ENCODE results near the gene ZBTB33.

ZBTB33 gene, protein sequence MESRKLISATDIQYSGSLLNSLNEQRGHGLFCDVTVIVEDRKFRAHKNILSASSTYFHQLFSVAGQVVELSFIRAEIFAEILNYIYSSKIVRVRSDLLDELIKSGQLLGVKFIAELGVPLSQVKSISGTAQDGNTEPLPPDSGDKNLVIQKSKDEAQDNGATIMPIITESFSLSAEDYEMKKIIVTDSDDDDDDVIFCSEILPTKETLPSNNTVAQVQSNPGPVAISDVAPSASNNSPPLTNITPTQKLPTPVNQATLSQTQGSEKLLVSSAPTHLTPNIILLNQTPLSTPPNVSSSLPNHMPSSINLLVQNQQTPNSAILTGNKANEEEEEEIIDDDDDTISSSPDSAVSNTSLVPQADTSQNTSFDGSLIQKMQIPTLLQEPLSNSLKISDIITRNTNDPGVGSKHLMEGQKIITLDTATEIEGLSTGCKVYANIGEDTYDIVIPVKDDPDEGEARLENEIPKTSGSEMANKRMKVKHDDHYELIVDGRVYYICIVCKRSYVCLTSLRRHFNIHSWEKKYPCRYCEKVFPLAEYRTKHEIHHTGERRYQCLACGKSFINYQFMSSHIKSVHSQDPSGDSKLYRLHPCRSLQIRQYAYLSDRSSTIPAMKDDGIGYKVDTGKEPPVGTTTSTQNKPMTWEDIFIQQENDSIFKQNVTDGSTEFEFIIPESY

DNA sequence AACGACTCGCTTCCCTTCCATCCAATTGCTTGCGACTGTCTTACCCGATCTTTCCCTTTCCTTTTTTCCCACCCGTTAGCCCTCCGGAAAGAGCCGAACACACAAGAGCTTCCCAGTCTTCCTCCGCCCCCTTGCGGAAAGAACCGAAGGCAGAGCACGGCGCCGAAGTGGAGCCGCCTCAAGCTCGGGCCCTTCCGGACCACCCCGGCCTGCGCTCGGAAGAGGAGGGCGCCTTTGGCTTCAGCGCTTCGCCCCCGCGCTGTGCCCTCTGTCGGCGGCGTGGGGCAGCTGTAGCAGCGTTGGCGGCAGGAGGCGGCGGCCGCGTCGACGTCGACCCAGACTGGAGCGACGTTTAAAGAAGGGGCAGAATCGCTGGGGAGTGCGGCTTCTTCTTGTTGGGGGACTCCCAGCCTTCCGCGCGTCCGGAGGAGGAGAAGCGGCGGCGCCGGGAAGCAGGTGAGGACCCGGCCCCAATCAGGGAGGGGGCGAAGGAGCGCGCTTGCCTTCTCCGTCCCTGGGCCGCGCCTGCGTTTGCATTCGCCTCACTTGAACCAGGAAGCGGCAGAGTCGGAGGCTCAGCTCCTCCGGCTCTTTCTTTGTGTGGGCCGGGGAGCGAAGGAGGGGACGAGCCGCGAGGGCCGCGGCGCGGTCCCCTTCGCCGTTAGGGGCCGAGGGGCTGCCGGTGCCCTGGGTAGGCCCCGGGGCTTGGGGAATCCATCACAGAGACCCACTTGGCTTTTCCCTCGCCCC, at the start of gene ZBTB33:
ZBTB33 (plus strand) TSS at position 291 of the 750 bp plus-strand sequence. CDS start 2,604 bp downstream, outside the sequence.
- peak; percentile 86 for DNase-seq

DNA sequence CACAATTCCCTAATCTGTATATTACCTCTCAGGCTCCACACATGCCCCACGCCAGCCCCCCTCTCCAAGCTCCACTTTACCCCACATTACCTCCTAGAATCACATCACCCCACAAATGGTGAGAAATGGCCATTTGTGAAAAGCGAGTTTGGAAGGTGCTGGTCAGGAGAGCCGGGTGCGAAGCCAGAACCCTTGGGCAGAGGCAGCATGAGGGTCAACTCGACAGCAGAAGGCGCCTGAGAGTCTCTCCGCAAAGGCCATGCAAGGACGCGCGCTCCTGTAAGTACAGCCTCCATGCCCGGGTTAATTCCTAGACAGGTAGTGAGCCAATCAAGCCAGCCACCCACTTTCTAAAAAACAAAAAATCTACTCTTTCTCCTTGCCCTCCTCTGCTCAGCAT, 49.8 kb upstream of the ZBTB33 start:
- no peak for DNase-seq

DNA sequence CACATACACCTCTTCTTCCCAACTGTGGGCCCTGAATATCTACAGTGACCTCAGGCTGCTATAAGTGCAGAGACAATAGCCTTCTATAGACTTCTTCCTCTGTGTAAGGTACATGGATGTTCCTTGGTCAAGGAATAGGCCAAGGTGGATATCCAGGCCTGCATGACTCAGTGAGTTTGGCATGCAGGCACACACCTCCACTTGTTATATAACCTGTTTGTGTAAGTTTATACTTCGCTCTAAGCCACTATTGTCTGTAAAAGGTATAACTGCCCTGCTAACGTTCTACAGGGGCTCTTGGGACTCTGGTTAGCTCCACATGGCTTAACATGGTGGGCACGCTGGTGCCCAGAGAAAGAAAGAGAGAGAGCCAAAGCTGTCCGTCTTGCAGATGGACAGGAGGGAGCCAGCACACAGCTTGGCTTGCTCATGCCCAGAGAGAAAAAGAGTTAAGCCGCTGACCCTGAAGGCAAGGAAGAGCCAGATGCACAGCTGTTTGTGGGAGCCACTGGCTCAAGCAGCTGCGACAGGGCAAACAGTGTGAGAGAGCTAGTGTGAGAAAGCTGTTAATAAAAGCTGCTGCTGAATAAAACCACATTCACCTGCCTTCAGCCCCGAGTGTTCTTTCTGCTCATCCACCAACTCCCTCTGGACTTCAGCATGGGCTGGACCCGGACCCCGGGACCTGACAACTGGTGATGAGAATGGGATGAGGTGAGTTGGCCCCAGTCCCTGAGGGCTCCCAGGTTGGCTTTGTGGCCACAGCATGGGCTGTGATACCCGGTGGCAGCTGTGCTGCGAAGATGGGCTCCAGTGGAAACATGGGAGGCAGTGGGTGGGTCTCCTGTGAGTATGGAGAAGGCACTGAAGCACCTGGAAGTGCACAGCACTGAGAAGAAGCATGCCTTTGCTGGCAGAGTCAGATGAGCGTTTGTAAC, 44.5 kb upstream of the ZBTB33 start:
- no peak for DNase-seq

DNA sequence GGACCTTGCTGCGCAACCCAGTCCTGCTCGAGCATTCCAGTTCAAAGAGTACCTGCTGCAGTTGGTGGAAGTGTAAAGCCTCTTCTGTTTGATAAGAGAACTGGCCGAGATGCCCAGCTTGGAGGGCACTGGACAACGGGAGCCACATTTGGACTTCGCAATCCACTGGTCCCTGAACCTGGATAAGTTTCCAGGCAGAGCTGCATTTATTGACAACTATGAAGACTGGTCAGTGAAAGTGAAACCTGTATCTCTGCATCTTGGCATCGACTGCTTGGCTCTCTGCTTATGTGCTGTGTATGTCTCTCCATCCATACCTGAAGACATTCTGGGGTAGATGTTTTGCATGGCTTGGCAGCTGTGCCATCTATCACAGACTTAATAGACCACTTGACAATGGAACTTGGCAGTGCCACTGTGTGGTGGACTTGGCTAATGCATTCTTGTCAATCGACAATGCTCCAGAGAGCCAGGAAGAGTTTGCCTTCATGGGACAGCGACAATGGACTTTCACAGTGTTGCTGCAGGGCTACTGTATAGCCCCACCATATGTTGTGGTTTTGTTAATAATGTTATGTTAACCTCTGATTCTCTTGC, 43.5 kb upstream of the ZBTB33 start:
- no peak for DNase-seq

DNA sequence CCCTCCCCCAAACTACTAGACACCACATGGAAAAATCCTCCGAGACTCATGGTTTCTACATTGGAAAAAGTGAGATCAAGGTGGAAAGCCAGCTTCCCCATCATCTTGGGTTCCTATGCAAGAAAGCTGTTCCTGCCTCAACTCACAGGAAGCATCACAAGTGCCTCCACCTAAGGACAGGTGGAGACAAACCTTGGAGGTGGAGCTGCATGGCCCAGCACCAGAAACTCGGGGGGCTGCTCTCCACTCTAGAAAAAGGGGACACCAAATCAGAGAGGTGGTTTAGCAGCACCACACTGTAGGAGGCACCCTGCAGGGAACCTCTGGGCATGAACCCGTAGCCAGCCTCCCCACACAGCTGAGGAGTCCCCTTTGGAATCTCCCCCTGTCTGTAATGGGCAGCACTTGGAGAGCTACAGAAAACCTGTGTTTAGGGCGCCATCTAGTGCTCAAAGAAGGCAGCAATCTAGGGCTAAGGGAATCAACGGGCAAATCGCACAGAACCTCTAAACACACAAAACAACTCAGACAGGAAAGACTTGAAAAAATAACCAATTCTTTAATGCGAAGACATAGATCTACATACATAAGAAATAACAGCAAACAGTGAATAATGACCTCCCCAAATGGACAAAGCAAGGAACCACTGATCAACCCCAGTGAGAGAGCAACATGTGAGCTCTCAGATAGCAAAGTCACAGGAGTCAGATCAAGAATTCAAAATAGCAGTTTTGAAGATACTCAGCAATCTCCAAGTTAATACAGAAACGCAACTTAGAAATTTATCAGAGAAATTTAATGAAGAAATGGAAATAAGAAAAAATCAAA, 37.0 kb upstream of the ZBTB33 start:
- peak; percentile 63 for DNase-seq

DNA sequence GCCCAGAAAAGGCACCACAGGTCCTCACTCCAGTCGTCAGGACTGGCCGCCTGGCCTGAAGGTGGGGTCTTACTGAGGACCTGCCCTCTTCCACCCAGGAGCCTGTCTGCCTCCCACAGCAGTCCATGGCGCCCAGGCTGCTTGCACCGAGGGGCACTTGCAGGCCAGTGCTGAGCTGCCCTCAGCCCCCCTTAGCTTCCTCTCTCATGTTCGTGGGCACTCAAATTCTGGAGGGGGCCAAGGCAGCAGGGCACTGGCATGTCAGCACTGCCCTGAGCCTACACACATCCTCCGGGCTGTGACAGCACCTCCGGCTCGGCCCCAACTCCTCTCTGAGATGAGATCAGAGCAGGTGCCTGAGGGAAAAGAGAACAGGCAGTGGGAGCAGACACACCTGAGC, 27.2 kb upstream of the ZBTB33 start:
- DNase-seq = no peak

DNA sequence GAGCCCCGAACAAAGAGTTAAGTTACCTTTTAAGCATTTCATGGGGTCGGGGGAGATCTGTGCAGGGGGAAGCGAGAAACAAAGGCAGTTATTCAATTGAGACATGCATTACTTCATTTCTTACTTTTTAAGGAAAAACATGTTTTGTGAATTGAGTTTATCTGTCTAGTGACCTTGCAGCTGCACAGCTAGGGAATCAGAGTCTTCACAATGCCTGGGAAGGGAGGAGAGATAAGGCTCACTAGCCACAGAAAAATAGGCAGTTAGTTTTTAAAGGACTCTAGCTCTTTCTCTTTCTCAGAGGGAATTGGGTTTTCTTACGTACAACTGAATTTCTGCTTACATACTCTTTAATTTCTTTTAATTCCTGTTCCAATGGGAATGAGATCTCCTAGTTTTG, 26.2 kb upstream of the ZBTB33 start:
- no peak for DNase-seq

DNA sequence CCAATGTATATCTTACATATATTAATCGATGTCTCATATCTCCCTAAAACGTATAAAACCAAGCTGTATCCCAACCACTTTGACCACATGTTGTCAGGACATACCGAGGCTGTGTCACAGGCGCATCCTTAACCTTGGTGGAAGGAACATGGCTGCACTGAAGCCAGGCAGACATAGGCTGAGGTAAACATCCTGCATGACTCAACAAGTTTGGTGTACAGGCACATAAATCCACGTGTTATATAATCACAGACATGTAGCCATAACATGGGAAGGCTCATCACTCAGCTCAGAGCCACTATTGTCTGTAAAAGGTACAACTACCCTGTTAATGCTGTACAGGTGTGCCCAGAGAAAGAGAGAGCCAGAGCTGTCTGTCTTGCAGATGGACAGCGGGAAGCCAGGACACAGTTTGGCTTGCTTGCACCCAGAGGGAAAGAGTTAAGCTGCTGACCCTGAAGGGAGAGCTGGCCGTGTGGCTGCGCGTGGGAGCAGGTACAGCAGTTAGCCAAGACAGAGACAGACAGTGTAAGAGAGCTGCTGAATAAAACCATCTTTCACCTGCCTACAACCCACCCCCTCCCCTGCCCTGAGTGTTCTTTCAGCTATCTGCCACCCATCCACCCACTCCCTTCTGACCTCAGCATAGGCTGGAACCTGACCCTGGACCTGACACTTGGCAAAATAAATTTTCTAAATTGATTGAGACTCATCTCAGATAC, 22.3 kb upstream of the ZBTB33 start:
- no peak for DNase-seq

DNA sequence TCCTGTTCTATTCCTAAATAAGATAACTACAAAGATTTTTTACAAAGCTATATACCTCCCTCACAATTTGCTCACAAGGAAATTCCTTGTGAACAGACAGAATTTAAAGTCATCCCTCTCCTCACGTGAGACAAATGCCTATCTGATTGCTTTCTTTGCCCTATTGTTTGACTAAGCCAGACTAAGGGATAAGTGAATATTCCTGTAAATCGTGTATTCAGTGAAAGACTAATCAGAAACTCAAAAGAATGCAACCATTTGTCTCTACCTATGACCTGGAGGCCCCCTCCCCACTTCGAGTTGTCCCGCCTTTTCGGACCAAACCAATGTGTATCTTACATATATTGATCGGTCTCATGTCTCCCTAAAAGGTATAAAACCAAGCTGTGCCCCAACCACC, 15.3 kb upstream of the ZBTB33 start:
- no peak for DNase-seq

DNA sequence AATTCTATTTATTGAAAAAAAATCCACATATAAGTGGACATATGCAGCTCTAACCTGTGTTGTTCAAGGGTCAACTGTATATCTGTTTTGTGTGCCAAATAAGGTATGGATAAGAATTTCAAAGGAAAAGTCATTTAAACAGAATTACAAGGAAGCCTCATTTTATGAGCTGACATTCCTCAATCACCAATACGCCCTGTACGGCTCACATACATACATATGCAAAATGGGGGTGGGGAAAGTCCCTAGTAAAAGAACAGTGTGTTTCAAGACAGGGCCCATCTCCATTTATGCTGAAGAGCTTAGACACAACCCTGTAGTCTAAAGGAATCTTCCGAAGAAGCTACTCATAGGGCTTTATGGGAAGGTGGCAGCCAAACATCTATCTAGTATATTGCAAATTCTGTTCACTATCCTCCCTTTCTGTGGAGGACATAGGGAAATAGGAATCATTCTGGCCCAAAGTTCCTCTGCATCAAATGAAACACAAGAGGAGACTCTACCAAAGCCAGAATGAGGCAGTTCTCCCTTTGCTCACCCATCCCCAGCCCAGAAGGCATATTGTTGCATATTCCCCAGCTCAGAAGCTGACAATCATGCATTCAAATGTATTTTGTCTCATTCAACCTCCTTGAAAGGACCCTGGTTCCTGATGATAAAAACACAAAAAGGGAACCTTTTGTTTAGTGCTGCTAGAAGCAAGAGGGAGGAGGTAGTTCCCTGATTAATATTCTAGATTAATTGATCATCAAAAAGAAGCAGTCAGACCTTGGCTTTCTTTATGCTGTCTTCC, 13.7 kb upstream of the ZBTB33 start:
- no peak for DNase-seq

DNA sequence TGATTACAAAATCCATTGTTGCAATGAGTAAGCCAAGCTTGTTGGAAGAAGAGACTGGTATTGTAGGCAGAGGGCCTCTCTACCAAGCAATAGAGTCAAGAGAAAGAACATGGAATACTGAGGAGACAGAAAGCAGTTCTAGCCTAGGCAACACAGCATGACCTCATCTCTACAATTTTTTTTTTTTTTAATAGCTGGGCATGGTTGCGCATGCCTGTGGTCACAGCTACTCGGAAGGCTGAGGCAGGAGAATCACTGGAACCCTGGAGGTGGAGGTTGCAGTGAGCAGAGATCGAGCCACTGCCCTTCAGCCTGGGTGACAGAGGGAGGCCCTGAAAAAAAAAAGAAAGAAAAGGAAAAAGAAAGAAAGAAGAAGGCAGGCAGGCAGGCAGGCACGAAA, 11.7 kb upstream of the ZBTB33 start:
- no peak for DNase-seq

DNA sequence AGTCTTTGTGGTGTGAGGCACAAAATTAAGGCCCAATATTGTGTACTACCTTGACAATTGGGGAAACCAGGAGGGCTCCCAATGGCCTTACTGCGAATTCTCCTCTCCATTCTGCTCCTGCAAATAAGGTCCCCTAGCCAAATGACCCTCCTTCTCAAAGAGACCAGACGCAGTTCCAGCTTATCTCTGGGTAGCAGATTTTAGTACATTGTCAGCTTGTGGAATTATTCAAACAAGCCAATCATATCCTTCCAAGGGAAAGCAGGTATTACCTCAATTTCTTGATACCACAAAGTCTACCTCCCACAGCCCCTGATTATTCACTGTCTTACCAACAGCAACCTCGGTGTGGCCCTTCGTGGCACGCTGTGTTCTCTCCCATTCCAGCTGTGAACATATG, 7.8 kb upstream of the ZBTB33 start:
- no peak for DNase-seq

DNA sequence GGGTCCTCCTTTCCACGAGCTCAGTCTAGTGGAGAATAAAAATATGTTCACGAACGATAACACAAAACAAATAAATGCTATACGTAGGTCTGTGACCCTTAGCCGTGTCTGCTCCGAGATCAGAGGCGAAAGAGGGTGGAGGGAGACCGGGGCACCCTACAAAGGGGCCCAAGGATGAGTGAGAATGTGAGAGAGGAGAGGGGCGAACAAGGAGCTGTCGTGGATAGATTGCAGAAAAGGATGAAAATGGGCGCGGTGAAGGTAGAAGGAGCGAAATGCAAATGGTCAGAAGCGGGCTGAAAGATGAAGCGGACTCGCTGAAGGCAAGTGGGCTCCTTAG, 6.2 kb upstream of the ZBTB33 start:
- no peak for DNase-seq

DNA sequence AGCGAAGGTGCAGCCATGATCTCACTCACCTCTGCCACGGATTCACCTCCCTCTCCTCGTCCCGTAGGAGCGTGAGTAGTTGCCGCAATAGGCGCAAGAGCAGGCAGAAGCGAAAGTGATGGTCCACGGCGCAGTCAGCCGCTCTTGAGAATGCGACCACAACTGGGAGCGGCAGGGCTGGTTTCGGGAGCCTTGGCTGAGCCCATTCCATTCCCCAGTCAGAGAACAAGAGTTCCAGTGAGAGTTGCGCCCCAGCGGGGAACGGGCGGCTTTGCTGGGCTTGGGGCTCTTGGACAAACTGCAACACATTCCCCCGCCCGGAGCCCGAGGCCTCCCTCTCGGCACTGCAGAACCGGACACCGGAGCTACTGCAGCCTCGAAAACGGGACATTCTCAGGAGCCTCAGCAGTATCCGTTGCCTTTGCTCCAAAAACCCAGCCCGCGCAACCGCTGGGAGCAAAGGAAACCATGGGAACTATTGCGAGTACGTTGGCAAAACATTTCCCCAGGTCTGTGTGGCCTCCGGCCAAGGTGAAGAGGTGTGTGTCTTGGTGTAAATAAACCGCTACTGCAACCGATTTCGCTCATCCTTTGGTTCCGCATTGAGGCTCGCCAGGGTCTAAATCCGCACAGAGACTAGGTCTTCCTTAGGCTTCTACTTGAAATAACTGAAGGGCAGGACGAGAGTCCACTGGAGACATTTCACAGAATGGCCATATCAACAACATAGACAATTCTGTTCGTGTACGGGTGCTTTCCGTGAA, 5.7 kb upstream of the ZBTB33 start:
- DNase-seq = peak; percentile 73

DNA sequence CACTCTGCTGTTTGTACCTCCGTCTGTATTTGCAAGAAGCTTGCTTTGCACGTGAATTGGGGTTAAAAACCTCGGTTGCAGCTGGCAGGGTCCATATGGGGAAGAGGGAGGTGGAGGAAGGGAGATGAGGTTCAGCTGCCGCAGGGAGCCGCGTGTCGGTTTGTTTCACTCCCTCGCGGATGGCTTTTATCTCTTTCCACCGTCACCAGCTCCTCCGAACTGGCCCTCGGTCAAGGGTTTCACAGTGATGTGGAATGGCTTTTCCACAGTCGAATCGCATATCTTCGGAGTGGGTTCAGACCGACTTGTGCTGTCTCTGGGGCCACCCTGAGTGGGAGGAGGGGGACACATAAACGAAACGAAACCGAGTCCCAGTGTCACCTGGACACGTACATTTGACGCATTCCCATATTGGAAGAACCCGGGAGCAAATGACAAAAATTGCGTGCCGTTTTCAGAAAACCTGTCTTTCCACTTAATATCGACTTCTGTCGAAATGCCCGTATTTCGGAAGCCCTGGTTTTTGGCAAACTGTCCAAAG, 929 bp downstream of the ZBTB33 start:
- peak; percentile 25 for DNase-seq

DNA sequence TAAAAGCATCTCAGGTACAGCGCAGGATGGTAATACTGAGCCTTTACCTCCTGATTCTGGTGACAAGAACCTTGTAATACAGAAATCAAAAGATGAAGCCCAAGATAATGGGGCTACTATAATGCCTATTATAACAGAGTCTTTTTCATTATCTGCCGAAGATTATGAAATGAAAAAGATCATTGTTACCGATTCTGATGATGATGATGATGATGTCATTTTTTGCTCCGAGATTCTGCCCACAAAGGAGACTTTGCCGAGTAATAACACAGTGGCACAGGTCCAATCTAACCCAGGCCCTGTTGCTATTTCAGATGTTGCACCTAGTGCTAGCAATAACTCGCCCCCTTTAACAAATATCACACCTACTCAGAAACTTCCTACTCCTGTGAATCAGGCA, 3.2 kb downstream of the ZBTB33 start:
- DNase-seq = no peak

DNA sequence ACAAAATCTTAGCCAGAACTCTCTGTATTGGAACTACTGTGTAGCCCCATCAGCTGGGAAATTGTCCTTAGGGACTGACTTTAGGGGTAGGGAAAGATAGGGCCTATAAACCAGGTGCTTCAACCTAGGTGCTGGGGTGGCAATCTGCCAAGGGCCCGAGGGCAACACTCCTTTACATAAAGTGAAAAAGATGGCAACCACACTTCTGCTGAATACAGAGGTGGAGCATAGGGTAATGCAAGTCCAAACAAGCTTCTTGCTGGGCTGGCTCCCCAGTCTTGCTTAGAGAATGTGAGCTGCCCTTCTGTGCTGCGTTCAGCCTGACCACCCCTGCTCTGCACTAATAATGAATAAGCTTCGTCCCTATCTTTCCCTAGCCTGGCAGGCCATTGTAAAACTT, 9.8 kb downstream of the ZBTB33 start:
- DNase-seq = no peak

DNA sequence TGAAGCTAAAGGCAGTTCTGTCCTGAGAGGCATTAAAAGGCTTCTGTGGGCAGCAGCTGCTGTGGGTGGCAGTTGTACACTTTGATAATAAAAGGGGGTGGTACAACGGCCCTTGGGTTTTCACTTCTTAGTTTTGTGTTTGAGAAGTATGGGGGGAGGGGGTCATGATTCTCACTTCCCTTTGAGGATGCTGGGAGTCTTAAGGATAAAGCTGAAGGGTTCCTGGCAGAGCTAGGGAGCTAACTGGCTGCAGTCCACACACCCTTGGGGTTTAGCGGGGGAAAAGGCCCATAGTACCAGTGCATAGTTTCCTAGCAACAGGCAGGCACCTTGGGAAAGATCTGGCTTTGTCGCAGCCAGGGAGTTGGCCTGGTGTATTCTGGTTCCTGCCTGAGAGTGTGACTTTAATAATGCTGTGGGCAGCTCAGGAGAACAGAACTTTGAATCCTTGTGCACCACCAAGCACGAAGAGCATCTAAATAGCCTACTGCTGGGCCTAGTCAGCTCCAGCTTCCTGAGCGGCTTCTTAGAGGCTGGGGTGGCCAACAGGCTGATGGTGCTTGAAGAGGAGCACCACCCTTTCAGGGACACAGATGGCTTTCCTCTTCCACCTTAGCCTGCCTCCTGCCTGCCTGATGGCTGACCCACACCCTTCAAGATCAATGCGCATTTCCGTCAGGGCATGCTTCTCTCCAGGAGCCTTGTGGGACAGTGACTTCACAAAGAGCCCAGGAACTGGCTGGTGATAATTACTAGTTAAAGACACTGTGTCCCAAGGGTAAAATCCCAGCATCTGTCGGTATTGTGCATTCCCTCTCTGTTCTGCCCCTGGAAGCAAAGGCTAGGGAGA, 12.5 kb downstream of the ZBTB33 start:
- DNase-seq = no peak
